Stimulated activated CD8-positive, alpha-beta memory T cell treated with anti-CD3 and anti-CD28 coated beads, Interleukin-12 subunit alpha, Interleukin-12 subunit beta, amount 100 ng/mL, for 1 hour (primary cell): ENCODE measurements around the gene COL4A2.
"Not testable (repeated sequence)": the region's sequence is repeated elsewhere in the genome, so short reads cannot be mapped to it uniquely, and the experiment has no call there.

ENCODE experiments used
- DNase-seq: peaks from one replicate; pipeline ENCODE4 v3.0.0-alpha.2; 2020; ENCODE audit warnings: low read depth

COL4A2 gene

DNA sequence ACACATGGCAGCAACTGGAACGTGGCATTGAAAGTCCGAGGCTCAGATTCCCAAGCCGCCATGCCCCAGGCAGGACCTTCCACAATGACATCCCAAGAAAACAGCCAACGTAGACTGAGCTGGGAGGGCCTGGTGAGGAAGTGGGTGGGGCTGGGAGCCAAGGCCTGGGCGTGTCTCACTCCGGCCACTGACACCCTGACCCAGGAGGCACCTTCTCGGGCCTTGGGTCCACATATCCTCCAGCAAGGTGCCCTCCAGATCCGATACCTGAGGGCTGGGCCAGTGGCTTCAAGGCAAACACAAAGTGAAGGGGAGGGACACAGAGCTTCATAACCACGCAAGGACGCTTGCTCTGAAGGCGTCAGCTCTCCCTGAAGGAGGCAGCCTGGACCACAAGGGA, 211.5 kb downstream of the COL4A2 start:
- DNase-seq: no peak

DNA sequence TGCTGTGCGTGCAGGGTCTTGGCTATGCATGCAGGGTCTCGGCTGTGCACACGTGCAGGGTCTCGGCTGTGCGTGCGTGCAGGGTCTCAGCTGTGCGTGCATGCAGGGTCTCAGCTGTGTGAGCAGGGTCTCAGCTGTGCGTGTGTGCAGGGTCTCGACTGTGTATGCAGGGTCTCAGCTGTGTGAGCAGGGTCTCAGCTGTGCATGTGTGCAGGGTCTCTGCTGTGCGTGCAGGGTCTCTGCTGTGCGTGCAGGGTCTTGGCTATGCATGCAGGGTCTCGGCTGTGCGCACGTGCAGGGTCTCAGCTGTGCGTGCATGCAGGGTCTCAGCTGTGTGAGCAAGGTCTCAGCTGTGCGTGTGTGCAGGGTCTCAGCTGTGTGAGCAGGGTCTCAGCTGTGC, 212.0 kb downstream of the COL4A2 start:
- DNase-seq: no peak

DNA sequence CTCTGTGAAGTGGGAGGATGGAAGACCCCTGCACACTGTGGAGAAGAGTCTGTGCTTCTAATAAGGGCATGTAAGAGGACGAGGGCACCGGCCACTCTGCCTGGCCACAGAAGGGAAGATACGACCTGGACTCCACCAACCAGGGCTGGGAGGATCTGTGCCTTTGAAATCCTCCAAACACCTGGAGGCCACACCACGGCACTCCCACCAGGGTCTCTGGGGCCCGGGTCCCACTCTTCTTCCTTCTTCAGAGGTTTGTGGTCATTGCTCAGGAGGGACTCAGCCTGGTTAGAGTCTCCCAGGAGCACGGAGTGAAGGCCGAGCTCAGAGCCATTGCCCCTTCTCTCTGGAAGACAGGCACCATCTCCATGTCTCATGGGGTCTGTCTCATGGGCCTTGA, 212.4 kb downstream of the COL4A2 start:
- DNase-seq: no peak

DNA sequence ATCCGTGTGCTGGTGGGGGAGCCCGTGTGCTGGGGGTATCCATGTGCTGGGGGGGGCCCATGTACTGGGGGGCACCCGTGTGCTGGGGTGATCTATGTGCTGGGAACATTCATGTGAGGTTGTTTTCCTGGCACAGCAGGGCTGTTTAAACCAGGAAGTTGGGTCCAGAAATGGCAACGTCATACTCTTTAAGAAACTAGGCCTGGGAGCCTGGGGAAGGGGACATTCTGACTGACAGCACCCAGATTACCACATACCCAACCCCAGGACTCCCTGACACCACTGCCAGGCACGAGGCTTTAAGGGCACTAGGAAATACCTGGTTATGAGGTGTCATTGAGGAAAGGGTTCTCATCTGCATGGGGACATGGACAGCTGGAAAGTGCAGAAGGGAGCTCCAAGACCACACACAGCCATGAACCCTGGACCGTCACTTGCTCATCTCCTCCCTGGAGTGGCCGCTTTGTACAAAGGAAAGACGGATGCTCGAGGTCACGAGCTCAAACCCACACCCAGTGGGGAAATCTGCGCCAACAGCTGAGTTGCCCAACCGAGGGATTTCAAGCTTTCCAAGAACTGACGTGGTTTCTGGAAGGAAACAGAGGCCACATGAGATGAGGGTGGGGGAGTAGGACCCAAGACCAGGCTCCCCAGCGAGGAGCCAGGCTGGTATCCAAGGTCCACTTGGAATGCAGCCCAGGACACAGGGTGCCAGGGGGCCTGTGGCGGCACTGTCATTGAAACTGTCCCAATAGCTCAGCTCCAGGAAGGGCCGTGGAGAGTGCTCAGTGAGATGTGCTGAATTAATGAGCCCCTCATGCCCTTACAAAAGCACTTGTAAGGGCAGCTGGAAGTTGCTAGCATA, 213.6 kb downstream of the COL4A2 start:
- no peak for DNase-seq

DNA sequence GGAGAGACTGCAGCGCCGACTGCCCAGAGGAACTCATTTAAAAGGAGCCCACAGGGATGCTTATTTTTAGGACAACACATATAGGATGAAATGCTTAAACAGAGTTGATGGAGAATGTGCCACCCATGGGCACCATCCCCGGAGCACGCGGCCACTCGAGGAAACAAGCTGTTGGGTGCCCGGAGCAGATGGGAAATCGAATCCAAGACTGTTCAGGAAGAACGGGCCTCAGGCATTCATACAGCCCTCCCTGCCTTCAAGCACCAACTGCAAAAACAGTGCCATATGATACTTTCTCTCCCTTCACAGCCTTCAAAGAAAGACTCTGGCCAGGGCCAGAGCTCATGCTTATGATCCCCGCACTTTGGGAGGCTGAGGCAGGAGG, 214.2 kb downstream of the COL4A2 start:
- DNase-seq: no peak

DNA sequence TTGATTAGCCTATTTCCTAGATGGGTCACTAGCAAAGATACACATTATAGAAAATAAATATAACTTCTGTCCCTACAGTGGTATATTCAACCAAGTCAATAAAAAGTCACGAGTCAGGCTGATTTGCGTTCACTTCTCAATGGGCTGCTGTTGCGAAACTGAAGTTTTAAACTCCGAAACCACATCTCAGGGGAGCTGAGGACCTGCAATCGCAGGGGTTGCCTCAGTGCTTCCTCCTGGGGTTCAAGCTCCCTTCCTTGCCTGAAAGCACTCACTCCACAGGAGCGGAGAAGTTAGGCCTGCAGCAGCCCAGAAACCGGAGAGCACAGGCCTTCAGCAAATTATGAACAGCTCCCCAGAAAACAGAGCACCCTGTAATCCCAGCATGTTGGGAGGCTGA, 214.9 kb downstream of the COL4A2 start:
- no peak for DNase-seq

DNA sequence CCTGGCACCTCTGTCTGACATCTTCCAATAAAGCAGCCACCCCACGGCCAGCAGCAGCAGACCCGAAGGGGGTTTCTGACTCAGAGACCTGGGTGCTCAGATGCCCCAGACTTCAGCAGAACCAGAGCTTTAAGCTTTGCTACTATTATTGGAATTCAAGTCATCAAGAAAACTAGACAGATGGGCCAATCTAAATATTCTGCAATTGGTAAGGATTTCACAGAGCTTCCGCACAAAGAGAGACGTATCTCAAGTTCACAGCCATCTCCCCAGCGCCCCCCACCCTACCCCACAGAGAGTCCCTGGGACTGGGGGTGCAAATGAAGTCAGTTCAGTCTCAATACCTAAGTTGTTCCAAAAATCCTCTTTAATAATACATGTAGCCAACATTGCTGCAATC, 215.6 kb downstream of the COL4A2 start:
- DNase-seq: no peak

DNA sequence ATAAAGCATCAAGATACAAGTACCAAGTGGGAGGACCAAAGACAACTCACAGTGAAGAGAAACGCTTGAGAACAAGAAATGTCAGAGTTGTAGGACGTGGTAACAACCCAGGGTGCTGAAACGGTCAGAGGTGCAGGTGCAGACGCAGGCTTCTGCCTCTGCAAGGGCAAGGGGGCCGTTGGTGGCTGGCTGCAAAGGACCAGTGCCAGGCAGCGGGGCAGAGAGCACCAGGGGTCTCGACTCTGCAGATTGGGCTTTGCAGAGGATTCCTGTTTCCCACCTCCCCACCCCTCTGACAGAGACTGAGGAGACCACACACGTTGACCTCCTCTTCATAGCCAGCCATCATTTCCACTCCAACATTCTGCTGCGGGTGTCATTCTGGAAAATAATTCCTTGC, 216.1 kb downstream of the COL4A2 start:
- no peak for DNase-seq

DNA sequence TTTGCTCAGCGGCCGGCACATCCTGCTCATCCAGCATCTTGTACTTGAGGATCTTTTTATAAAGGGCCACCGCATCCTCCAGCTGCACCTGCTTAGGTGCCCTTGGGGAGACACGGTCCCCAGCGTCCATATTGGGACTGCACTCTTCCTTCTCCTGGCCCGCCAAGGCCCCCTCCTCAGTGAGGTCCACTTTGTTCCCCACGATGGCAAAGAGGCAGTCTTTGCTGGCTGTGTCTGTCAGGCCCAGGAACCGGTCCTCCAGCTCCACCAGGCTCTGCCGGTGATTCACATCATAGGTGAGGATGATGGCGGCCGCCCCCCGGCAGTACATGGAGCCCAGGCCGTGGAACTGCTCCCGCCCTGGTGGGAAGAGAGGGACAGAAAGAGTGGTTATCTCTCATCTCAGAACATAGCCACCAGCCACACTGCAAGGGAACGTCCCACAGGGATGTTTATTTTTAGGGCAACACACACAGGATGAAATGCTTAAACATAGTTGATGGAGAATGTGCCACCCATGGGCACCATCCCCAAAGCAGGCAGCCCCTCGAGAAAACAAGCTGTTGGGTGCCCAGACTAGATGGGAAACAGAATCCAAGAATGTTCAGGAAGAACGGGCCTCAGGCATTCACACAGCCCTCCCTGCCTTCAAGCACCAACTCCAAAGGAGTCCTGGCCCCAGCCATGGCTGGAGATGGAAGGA, 216.9 kb downstream of the COL4A2 start:
- DNase-seq: no peak

DNA sequence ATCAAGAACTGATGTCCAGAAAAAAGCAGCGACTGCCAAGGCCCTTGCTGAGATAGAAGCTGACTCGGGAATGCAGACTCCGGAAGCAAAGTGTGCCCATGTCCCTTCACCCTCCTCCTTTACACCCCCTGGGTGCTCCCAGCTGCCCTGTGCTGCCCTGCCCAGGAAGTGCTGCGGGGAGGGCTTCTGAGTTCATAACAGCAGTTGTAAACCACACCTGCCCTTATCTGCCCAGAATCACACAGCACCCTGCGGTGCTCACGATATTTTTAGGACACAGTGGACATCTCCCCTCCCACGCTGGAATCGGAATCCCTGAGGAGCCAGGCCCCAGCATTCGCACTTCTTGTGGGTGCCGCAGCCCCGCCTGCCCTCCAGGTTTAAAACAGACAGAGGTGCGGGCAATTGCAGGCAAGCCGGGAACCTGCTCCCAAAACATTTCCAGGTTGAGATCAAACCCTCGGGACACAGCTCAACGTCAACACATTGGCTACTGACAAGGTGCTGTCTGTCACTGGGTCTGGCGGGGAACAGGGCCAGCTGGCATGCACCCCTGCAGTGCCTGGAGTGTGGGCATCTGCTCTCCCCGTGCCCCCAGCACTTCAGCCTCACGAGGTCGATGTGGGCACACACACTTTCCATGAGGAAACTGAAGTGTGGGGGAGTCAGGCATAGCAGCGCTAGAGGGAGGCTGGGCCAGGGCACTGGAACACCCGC, 217.6 kb downstream of the COL4A2 start:
- DNase-seq: no peak

DNA sequence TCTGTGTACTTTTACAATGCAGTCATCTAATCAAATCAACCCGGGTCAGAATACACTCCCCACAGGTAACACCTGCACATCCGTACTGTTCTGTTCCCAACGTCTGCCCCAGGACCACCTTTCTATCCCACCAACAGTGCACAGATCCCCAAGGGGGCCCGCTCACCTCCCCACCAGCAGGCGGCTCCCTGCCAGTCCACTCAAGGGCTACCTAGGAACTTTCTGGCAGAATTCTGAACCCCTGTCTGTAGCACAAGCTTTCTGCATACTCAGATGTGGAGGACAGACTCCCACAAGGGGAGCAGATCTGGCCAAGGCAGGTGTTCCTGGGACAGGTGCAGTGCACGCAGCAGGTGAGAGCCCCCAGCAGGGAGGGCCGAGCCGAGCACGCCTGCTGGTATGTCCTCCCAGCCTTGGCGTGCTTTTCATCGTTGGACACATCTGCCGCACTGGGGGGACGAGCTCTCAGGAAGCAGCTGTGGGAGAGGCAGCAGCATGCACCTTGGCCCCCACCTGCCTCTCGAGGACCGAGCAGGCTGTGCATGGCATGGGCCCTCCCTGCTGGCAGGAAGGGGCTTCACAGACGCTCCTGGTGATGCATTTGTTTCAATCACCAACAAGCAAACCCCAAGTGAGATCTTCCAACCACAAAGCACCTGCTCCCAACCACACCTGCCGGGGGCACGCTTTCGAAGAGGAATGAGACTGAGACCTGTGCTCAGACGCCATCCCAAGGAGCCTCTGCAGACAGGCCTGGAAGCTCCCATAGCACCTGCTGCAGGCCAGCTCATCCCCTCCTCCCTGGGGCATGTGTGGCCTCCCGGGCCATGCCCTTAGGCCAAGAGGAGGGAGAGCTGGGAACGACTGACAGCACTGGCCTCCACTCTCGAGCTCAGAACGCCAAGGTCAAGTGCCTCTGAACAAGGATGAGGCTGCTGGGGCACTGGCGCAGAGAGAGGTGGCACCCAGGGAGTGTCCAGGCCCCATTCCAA, 218.5 kb downstream of the COL4A2 start:
- DNase-seq: no peak

DNA sequence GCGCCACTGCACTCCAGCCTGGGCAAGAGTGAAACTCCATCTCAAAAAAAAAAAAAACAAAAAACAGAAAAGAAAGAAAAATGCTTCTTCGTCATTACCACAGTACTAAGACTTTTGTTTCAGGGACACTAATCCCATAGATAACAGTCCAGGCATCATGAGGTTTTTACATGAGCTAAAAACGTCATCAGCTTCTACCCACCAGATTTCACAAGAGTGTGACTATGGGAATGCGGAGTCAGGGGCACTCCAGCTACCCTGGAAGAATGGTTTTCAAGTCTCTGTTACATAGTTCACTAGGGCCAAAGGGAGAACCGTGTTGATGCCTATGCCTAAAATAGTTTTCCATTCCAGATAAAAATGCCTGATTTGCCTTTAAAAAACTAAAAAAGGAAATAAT, 221.3 kb downstream of the COL4A2 start:
- no peak for DNase-seq

DNA sequence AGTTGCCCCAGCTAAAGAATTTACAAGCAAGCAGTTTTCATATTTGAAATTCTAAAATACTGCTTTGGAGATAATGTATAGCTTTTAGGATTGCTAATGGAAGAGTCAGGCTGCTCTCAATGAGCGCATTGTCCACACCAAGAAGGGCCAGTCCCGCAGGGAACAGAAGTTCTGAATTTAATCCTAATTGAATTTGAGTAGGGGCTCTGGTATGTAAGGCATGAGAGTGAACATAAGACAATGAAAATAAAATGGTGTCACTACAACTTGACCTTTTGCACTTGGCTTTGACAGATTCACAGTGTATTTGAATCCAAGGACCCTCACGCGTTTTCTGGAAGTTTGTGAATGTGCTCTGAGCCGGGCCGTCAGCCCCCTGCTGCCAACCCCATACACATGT, 221.8 kb downstream of the COL4A2 start:
- no peak for DNase-seq

DNA sequence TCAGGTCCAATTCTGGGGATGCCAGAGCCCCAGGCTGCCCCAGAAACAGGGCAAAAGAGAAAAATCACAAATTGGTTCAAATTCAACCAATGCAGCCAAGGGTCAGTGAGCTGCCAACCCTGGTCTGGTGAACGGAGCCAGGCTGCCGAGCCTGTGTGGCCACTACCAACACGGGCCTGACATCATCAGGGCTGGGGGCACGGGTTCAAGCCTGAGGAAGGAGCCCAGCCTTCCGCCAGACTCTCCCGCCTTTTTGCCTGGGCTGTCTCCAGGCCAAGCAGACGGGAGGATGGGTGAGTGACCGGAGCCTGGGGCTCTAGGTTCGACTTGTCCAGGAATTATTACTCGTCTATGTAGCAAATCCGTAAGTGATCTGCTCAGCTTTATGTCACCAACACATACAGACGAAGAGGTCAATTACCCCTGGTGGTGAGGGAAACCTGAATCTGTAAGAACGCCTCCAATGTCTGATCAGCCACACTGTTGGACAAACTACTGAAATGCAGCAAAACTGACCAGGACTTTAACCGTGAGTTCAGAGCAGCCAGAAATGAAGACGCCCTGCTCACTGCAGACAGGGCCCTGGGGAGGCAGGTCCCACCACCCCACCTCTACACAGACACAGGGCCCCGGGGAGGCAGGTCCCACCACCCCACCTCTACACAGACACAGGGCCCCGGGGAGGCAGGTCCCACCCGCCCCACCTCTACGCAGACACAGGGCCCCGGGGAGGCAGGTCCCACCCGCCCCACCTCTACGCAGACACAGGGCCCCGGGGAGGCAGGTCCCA, 222.6 kb downstream of the COL4A2 start:
- DNase-seq: no peak

DNA sequence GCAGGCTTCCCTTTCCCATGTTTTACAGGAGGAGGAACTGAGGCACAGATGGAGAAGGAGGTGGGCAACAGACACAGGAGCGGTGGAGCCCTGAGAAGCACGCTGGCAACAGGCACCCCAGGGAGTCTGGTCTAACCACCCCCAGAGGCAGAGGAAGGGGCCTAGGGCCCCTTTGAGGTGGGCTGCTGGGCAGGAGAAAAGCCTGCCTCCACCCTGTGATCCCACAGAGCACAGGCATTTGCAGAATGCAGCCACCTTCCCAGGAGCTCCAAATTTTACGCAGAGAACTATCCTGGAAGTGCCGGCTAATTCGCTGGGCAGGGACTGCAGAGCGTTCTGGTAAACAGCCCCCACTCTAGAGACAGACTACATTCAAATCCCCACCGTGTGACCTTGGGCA, 224.0 kb downstream of the COL4A2 start:
- DNase-seq: no peak

DNA sequence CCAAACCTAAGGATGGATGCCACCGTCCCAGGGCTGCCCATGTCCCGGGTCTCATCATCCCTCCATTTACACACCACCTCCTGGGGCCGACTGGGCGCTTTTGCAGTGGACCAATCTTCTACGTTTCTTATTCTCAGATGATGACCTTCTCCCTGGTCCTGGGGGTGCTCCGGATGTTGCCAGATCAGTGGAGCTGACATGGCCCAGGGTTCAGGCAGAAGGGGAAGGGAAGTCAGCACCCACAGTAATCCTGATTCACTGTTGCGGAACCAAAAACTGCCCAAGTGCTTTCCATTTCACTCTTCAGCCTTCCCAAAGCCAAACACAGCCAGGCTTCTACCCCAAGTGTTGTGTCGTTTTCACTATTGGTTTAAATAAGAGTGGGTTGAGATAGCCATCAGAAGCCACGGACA, 224.6 kb downstream of the COL4A2 start:
- DNase-seq: no peak

DNA sequence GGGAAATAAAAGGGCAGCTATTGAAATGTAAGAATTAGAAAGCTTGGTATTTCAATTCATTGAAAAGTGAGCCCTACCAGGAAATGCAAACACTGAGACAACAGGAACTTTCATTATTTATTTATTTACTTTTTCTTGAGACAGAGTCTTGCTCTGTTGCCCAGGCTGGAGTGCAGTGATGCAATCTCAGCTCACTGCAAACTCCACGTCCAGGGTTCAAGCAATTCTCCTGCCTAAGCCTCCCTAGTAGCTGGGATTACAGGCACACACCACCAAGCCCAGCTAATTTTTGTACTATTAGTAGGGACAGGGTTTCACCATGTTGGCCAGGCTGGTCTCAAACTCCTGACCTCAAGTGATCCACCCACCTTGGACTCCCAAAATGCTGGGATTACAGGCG, 225.2 kb downstream of the COL4A2 start:
- DNase-seq: not testable (repeated sequence)

DNA sequence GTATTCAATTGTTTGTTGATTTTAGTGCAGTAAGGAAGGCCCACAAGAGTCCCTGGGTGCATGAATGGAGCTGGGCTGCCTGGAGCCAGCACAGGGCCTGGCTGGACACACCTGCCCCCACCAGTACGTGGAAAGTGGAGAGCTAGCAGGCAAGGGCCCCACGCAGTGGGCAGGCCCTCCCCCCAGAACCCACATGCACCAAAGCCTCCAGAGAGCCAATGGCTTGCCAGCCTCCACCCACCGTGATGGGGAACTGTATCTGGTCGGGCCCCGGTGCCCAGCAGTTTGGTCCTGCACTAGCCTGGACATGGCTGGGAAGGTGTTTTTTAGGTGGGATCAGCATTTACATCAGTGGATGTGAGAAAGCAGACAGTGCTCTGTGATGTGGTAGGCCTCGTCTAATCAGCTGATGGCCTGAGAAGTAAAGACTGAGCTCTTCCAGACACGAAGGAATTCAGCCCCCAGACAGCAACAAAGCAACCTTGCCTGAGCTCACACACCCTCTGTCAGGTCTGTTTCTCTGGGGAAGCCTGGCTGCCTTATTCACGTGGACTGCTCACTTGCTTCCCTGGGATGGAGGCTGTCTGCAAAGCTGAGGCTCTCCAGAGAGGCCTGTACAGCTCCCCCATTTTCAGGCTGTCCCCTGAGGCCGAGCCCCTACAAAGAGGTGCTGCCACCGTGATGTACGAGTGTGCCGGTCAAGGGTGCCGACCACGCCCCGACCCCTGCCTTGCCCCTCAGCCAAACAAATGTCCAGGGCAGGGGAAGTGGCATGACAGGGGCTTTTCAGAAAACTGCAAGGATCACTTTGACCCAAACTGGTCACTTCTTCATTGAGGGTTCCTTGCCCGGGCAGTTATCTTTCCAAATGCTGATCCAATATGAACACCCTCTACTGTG, 226.9 kb downstream of the COL4A2 start:
- DNase-seq: no peak

DNA sequence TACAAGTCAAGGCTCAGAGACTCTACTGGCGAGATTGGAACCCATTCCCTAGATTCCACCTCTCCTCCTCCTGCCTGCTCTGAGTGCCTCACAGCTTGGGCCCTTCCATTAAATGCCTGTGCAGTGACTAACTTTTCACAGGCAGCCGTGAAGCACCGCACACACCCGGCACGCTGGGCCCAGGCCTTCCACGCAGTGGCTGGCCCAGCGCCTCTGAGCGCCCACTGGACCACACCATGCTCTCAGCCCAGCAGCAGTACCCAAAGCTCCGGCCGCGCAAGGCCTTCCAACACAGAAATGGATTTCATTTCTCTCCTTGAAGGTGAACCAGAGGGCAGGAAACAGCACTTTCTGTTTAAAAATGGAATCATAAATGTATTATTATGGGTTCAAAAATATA, 228.4 kb downstream of the COL4A2 start:
- no peak for DNase-seq
